HG03354 (cell line): ENCODE data around the gene TOR1AIP2.
A peak's percentile ranks its signal among the peaks of the same experiment; 100 is the strongest.
"Not testable (repeated sequence)": the region's sequence is repeated elsewhere in the genome, so short reads cannot be mapped to it uniquely, and the experiment has no call there.

Source experiments
- ATAC-seq: cut with Tn5 transposase; IDR thresholded peaks from one replicate; pipeline ENCODE4 v1.9.1; 2021; ENCODE audit warnings: mild to moderate bottlenecking; ENCODE audit not compliant: unreplicated experiment, poor library complexity, severe bottlenecking

Gene TOR1AIP2

GRCh38 chr1:179809506-179810366 lies 67.9 kb downstream of the TOR1AIP2 start:
- ATAC-seq = peak; percentile 76

GRCh38 chr1:179808503-179808902 lies 69.1 kb downstream of the TOR1AIP2 start:
- ATAC-seq = no peak

- no peak for ATAC-seq
Observed at GRCh38 chr1:179807691-179808485, 69.7 kb downstream of the TOR1AIP2 start.

GRCh38 chr1:179807291-179807690 lies 70.3 kb downstream of the TOR1AIP2 start:
- no peak for ATAC-seq

- no peak for ATAC-seq
Observed at GRCh38 chr1:179806333-179806732, 71.3 kb downstream of the TOR1AIP2 start.

- no peak for ATAC-seq
Observed at GRCh38 chr1:179805291-179806195, 72.1 kb downstream of the TOR1AIP2 start.

- not testable (repeated sequence) for ATAC-seq
Observed at GRCh38 chr1:179804417-179804816, 73.2 kb downstream of the TOR1AIP2 start.

GRCh38 chr1:179803918-179804317 lies 73.7 kb downstream of the TOR1AIP2 start:
- ATAC-seq = no peak

- no peak for ATAC-seq
Observed at GRCh38 chr1:179803104-179803503, 74.5 kb downstream of the TOR1AIP2 start.

GRCh38 chr1:179800481-179800880 lies 77.1 kb downstream of the TOR1AIP2 start:
- no peak for ATAC-seq

GRCh38 chr1:179798864-179799516 lies 78.6 kb downstream of the TOR1AIP2 start:
- no peak for ATAC-seq

GRCh38 chr1:179798213-179798863 lies 79.3 kb downstream of the TOR1AIP2 start:
- ATAC-seq = no peak

GRCh38 chr1:179794669-179795068 lies 82.9 kb downstream of the TOR1AIP2 start:
- no peak for ATAC-seq

- no peak for ATAC-seq
Observed at GRCh38 chr1:179794146-179794545, 83.5 kb downstream of the TOR1AIP2 start.

GRCh38 chr1:179793281-179793680 lies 84.3 kb downstream of the TOR1AIP2 start:
- no peak for ATAC-seq
